Stimulated activated CD4-positive, alpha-beta T cell treated with anti-CD3 and anti-CD28 coated beads, Interleukin-4, amount 100 ng/mL, for 24 hours (primary cell): ENCODE measurements around the gene TTC7B.

ENCODE experiments used
- DNase-seq: peaks from one replicate; pipeline ENCODE4 v3.0.0-alpha.2; 2020

Gene TTC7B

DNA sequence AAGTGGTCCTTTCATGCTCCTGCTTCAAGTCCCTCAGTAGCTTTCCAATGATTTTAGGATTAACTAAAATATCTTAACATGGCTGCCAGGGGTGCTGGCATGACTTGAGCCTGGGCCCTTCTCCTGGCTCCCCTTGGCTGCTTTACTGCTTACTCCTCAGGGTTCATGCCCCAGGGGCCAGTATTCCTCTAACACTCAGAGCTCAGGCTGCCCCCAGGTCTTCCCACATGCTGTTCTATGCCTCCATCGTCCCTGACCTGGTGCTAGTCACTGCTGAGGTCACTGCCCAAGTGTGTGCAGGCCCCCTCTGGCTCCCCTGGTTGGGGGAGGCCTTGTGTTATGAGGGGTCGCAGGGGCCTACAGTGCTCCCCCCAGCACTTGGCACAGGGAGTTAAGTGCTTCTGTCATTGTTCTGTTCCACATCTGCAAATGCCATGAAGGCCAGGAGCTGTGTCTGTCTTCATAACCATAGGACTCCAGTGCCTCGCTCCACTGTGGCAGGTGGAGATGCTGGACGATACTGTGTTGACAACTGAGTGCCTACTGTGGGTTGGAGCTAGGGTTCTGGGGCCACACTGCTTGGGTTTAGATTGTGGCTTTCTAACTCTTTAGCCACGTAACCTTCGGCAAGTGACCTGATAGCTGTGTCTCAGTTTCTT lies 228.8 kb downstream of the TTC7B start:
- DNase-seq: no peak

DNA sequence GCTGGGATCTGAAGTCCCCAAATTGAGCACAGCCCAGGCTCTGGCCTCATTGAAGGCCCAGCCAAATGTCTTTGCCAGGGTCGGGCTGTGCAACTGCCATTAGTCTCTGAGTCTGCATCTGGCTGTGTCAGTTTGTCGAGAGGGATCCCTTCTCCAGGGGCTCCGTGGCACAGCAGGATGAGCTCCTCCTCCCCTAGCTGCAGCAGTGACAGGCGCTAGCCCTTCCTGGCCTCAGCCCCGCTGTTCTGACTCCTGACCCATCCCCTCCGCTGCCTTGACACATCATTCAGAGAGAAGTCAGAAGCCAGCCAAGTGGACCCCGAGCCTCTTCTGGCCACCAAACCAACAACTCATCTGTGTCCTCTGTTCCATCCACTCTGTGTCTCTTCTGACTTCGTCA lies 231.1 kb downstream of the TTC7B start:
- no peak for DNase-seq

DNA sequence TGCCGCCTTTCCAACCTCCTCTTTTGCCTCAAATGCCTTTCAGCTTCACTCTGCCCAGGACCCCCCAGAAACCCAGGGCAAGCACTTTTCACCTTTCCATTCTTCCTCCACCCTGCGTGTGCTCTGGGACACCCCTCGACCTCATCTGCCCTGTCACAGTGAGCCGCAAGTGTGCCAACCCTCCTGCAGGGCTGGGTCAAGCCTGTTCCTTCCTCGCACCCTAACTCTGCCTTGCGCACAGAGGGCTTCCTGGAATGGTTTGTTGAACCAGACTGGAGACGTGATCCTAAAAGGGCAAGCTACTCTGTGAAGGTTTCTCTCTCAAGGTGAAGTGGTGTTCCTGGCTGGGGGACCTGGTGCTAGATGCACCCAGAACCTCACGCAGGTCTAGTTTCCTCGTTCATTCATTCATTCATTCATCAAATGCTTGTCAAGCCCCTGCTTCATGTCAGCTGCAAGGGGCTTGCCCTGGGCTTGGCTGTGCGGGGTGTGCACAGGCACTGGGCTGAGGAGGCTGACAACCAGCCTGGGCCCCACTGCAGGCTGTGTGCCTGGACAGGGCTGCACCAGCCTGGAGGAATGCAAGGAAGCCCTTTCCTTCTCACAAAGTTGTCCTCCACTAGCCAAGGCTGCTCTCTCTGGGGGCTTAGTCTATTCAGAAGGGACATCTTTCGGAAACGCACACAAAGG lies 232.2 kb downstream of the TTC7B start:
- no peak for DNase-seq

DNA sequence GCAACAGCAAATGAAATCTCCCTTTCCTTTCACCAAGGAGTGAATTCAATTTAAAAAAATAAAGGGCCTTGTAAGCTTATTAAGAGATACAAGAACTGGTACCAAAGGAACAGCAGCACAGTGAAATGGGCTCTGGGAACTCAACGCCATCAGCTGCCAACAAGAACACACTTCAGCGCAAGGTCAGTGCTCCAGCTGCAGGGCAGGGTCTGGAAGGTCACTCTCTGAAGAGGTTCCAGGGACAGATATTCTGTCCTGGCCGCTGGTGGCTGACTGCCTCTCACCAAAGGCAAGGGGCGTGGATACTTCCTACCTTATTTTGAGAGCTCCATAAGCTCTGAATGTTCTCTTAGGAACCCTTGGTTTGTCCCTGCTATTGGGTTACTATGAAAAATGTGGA lies 232.8 kb downstream of the TTC7B start:
- DNase-seq: no peak

DNA sequence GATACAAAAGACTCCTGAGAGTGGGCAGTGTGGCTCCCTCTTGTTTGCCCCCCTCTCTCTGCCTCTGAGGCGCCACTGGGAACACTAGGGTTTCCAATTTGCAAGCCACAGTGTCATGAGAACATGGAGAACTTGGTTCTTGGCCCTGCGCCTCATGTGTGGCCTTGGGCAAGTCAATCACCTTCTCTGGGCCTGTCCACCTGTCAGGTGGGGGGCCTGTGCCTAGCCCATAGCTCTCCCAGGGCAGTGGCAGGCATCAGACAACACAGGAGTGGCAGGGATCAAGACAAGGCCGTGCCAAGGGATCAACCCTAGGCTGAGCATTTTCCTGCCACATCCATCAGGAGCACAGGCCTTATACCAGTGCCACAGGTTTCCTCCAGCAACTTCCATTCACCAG lies 234.1 kb downstream of the TTC7B start:
- no peak for DNase-seq

DNA sequence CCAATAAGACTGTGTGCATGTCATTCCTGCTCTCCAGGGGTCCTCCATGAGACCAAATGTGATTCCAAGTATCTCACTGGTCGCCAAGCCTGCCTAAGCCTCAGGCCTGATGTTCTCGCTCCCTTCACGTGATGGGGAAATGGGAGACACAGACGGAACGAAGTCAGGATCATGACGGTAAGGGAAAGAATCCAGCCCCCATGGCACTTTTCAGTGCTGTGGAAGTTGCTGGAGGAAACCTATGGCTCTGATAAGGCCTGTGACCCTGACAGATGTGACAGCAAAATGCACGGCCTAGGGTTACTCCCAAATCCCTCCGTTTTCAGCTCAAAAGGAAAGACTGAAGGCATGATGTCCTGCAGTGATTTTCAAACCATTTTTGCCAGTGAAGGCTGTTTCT lies 234.5 kb downstream of the TTC7B start:
- no peak for DNase-seq

DNA sequence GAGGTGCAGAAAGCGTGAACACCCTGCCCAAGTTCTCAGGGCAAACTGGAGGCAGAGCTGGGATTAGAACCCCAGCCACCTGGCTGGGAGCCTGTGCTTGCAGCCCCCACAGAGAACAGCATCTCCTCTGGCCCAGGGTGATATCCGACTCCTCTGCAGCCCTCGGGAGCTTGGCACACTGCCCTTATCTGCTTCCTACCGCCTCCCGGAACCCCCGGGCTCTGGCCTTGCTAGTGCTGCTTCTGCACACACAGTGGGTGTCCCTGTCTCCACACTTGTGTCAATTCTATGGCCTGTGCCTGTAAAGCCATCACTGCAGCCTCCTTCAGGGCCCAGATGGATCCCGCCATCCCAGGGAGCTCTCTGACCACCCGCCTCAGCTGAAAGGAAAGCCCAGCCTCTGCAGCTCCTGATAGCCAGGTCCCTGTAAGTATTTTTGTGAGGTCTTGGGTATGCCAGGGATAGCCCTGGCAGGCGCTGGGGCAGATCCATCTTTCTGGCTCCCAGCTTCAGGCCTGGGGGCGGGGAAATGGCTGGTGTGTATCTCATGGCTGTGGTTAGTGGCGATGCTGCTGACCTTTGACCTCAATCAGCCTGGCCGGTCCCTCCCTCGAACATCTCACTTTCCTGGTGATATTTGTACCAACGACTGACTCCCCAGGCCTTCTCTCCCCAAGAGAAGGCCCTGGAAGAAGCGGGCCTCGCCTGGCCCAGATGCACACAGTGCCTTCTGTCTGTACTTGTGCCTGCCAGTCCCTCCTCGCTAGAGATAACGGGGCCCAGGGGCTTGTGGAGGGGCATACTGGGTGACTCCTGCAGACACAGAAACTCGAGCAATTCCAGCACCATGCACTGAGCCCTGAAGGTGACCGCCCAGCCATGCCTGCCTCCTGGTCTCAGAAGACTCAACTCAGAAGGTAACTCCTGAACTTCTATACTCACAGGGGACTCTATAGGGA lies 235.6 kb downstream of the TTC7B start:
- DNase-seq: no peak

DNA sequence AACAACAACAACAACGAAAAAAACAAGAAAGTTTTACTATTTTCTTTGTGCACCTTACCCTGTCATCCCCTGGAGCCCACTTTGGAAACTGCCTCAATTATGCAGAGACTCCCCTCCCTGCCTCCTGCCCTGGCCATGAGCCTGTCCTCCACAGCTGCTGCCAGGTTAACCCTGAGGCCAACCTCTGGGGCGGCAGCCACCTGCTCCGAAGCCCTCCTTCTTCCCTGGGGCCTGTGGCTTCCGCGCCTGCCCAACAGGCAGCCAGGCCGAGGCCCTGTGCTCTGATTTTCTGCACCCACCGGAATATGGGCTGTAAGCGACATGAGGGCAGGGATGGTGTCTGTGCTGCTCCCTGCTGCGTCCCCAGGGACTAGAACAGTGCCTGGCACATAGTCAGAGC lies 236.4 kb downstream of the TTC7B start:
- DNase-seq: no peak

DNA sequence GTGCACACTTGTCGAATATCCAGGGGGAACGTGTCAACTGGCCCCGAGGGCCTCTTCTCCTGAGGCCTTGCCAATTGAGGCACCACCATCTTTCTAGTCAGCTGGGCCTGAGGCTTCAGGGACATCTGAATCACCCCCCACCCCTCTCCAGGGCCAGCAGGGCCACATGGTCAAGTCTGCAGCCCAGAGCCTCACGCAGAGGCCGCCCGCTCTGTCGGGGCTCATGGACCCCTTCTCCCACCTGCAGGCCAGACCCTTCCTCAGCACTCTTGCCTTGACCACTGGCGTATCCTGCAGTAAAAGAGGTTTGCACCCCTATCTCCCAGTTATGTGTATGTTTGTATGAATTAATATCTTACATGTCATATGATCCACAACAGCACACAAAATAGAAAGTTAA lies 237.1 kb downstream of the TTC7B start:
- no peak for DNase-seq

DNA sequence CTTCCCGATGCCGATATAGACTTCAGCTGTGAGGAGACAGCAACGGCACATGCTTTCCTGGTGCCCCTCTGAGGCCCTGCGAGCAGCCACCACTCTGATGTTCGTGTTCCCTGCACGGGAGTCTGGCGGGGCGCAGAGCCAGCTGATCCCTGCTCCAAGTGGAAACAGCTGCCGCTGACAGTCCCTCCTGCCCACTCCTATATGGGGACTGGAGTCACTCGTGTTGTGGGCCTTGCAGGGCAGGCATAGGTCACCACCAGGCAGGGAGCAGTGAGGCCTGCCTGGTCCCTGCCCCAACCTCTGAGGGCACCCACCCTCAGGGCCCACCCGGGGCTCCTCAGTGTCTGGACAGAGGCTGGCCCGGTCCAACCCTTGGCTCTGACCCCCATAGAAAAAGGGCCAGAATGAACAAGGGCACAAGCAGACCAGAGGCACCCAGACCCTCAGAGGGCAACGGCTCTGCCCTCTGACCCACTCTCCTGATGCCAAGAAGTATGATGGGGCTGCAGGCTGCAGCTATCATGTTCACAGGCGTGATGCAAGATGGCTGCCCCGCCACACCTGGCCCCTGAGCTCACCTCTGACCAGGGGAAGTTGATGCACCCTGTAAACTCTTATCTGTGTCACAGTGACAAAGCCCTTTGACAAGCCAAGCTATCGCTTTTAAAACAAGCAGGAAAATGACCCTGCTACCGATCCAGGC lies 237.8 kb downstream of the TTC7B start:
- no peak for DNase-seq

DNA sequence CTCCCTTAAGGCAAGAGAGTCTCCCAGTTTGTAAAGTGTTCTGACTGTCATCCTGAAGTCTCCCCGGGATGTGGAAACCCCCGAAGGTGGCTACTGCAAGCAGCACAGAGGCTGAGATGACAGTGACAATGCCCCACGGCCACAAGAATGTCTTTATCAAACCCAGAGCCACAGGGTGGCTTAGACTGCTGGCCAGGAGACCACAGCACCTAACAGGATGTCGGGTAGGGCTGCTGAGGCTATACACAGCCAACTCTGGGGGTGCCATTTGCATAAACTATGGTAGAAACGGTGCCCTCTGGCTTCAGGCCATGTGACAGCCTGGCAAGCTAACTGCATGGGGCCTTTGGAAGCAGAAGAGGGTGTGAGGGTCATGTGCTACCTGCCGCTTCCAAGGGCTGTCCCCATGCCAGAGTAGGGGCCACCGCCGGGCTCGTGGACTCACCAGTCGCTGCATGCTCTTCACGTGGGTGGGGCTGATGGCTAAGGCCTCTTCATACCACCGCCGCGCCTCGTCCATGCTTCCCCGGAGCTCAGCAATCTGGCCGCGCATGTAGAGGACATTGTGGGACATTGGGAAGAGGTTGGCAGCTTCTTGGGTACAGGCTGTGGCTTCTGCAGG lies 238.5 kb downstream of the TTC7B start:
- no peak for DNase-seq

DNA sequence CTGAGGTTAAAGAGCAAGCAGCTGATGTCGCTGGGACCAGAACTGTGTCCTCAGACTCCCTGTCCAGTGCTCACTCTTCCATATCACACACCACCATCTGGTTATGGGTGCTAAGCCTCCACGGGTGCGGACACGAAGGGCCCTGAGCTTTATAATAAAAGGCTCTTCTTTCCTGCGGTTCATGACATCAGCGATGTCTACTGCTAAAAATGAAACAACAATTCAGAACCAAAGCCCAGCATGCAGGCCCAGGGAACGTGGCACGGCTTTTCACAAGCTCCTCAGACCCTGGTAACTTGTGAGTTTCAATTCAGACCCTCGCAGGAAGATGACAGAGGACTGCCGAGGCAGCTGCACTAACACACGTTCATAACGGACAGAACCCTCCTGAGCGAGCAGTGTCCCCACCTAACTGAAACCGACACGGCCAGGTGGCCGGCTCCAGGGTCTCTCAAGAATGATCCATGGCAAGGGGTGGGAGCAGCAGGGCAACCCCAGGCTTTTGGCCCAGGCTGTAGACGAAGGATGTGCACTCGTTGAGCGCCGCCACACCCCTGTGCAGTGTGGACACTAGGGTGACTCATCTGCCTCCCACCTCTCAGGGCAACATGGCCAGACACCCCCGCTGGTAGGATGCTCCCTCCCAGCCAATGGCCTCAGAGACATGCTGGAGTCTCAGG lies 239.1 kb downstream of the TTC7B start:
- DNase-seq: no peak

DNA sequence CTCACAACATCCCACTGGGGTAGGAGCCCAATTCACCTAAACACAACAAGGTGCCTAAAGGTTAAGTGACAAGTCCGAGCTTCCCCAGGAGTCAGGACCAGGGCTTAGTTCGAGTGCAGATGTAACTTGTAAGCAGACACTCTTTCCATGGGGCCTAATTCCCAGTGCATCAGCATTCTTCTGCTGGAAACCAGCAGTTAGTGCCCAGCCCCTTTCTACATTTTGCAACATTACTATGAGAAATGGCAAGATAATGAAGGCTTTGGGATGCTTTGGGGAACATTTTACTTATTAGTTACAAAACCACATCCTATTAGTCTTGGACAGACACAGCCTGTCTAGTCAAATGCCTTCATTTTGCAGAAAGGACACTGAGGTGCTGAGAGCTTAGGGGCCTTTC lies 239.6 kb downstream of the TTC7B start:
- DNase-seq: no peak

DNA sequence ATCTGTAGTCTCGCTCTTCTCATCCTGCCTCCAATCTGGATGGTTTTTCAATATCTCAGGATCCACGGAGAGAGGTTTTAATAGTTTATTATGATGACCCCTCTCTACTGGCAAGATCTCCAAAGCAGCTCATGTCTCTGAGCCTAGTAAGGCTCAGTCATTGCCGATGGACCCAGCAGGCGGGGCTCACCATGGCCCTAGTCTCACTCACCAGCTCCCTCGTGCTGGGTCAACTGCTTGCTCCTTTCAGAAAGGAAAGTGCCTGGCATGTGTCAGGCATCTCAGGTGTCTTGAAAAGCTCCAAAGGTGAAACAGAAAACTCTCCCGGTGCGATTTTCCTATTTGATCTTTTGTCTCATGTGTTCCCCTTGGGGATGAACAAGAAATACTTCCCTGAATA lies 240.4 kb downstream of the TTC7B start:
- no peak for DNase-seq

DNA sequence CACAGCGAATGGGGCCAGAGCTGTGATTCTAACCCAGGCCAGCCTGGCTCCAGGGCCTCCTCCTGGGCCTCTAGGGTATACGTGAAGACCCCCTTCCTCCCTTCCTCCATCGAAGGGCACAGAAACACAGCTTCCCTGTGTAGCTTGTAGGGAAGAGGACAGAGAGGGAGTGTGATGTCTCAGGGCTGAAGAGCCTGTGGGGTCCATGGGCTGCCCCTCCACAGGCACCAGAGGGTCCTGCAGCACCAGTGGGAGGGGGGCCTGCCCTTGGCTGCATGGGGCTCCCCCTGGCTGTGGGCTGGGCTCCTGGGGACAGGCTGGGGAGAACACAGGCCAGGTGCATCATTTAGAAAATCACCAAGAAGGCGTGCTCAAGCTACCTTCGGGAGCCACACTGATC lies 240.9 kb downstream of the TTC7B start:
- DNase-seq: no peak

DNA sequence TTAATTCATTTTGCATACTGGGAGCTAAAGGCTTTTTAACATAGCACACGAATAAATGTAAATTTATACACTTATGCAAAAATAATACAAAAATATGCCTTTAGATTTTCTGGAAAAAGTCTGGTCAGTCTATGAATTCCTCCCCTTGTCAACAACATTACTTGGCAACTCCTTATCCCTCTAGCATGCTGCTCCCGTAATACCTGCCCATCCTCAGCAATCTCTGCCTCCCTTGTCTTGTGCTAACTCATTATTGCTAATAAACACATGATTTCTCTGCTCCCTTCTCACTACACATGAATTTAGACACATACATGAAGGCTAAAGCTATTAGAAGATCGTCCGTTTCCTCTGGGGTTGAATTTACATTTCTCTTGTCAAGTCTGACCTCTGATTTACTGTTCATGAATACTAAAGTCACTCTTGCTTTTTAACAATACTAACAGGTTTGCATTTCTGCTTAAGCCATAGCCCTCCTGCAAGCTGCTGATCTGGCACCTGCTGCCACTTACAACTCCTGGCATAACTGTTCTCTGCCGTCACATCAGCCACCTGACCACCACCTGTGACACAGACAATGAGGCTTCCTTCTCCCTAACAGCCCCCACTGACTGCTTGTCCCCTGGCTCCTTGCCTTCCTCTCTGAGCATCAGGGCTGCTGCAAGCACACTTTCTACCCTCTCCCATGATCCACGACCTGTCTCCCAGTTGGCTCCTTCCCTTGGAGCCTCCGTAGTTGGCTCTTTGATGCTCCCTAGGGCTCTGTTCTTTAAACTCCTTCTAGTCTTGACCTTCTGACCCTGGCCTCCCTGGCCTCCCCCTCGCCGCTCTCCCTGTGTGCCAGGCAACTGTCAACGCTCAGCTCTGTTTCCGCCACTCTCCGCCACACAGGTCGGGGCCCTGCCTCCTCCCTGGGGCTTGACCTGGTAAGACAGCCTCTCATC lies 241.8 kb downstream of the TTC7B start:
- no peak for DNase-seq

DNA sequence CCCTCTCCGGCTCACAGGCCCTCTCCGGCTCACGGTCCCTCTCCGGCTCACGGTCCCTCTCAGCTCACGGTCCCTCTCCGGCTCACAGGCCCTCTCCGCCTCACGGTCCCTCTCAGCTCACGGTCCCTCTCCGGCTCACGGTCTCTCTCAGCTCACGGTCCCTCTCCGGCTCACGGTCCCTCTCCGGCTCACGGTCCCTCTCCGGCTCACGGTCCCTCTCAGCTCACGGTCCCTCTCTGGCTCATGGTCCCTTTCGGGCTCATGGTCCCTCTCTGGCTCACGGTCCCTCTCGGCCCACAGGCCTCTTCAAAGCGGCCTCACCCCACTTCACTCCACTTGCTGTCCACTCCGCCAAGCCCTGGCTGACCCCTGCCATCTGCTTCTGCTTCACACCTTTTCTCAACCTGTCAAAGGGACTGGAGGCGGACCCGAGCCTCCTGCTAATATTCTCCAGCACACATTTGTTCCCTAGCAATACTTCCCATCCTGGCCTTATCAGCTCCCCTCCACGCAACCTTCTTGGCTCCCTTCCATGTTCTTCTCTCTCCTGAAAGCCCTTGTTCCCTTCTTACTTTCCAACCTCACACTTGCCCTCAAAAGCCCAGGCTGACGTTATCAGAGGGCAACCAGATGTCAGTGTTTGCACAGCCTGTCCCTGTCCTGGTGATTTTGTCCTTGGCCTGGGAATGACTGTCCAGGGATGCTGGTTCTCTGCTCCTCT lies 242.7 kb downstream of the TTC7B start:
- DNase-seq: no peak

DNA sequence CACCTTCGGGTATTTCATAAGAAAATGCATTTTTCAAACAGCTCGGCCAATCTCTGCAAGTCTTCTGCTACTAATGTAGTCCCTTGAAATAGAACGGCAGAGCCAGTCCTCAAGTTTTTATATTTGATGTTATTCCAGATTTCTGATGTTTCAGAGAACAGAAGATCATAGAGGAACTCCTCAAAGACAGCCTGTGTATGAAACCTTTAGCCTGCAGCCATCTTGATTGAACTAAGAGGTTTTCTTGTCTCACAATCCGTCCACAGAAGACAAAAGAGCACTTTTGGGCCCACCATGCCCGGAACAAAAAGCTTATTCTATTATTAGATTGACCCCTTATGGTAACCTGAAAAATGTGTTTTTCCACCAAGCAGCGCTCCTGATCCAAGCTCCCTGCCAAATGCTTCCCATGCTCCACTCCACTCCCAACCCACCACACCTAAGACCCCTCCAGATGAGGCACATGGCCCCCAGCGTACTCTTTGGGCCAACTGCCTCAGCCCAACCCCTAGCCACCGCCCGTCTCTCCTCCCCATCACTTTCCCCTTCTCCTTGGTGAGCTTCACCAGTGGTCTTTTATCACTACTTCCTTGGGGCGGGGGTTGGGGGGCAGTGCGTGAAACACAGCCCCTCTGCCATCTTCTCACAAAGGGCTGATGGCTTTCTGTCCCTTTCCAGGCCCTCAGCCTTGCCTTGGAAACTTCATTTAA lies 243.6 kb downstream of the TTC7B start:
- no peak for DNase-seq

DNA sequence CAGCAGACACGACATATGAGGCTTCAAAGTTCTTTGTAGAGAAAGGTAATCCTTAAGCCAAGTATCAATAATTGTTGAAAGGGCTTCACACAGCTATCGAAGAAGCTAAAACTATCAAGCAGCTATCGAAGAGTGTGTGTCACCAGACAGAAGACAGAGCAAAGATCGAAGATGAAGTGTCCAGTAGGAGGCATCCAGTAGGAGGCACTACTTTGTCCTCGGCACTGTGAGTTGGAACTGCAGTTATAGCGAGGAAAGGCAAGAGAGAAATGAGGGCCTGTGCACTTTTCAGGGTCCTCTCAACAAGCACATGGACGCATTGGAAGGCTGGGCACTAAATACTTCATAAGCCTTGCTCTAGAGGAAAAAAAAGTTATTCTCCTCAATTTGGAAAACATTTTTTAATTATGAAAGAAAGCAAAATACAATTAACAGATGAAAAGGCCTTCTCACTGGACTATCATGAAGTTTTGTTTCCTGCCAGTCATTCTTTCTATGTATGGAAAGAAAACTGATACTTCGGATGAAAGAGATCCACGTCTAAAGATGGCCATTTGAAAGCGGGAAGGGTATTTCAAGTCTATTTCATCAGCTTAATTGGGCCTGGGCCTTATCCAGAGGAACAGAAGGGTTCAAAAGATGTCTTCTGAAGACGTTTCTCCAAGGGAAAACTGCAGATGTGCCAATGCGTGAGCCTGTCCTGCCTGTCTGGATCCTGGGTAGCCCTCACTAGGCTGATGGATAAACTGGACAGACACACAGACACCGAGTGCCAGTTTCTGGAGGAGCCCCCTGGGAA lies 244.9 kb downstream of the TTC7B start:
- DNase-seq: no peak
